ENCODE results near the gene ZMIZ1.

ZMIZ1 gene

DNA sequence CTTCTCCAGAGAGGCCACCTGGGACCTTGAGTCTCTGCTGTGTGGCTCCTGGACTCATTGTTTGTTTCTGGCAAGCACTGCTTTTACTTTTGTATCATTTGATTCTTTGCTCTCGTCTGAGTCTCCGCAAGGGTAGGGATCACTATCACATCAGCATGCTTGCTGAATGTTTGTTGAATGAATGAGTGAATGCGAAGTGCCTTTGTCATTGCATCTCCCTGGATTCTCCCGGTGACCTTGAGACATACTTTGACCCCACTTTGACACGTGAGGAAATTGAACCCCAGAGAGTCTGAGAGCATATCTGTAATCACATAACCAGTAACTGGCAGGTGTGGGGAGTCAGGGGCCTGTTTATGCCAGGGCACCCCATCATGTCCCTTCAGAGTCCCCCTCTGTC is 92.8 kb downstream of the ZMIZ1 start:
- Histone ChIP-seq H3K9ac (ENCODE audit: low read depth, low read length, poor library complexity, severe bottlenecking) (no peak overlapping the region), H3K4me1 (ENCODE audit: insufficient read depth, low read length, poor library complexity, severe bottlenecking) (no peaks in the 10 kb centered on the region), H3K9me3 (ENCODE audit: insufficient read depth, low read depth, low read length) (no peaks in the 10 kb centered on the region), H3K4me2 (ENCODE audit: low read depth, low read length, poor library complexity, severe bottlenecking) (no peak overlapping the region), H3K4me3 (ENCODE audit: low read length, poor library complexity, severe bottlenecking) (no peak overlapping the region), H2AFZ (ENCODE audit: low read length) (no peak overlapping the region), H3K79me2 (ENCODE audit: insufficient read depth, low read length) (peaks cover 77% of the 10 kb centered on the region), H3K27me3 (ENCODE audit: insufficient read depth, low read length, poor library complexity, severe bottlenecking) (no peaks in the 10 kb centered on the region), H4K20me1 (ENCODE audit: insufficient read depth, low read length, poor library complexity, severe bottlenecking) (peaks cover 51% of the 10 kb centered on the region), H3K36me3 (ENCODE audit: insufficient read depth, low read length) (peaks cover 64% of the 10 kb centered on the region; the same call in 1 of the 2 replicates), H3F3A (ENCODE audit: low read depth) (no peaks in the 10 kb centered on the region), H3K9me2 (replicated peaks; ENCODE audit: low read depth, low read length) (no peaks in the 10 kb centered on the region)
- TF ChIP-seq, protein P1, sequence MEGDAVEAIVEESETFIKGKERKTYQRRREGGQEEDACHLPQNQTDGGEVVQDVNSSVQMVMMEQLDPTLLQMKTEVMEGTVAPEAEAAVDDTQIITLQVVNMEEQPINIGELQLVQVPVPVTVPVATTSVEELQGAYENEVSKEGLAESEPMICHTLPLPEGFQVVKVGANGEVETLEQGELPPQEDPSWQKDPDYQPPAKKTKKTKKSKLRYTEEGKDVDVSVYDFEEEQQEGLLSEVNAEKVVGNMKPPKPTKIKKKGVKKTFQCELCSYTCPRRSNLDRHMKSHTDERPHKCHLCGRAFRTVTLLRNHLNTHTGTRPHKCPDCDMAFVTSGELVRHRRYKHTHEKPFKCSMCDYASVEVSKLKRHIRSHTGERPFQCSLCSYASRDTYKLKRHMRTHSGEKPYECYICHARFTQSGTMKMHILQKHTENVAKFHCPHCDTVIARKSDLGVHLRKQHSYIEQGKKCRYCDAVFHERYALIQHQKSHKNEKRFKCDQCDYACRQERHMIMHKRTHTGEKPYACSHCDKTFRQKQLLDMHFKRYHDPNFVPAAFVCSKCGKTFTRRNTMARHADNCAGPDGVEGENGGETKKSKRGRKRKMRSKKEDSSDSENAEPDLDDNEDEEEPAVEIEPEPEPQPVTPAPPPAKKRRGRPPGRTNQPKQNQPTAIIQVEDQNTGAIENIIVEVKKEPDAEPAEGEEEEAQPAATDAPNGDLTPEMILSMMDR (conservative IDR thresholded peaks at IDR 0.05; ENCODE audit: low read length), result no peak
- TF ChIP-seq EZH2phosphoT487 (IDR thresholded peaks at IDR 0.05; ENCODE audit: borderline replicate concordance), result no peak

DNA sequence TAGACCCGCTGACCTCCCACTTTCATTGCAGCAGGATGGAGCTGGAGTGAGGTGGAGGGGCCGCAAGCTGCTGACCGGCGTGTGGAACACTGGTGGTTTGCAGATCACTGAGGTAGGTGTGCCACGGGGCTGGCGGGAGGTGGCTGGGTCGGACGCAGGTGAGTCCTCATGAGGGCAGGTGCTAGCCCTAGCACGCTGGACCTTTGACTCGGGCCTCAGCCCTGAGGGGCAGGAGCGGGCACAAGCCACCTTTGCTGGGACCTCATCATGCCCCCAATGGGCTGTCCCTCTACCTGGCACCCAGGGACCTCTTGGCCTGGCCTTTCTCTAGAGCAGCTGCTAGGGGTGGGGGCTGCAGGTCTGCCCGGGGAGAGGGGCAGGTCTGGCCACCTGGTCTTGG is 93.3 kb downstream of the ZMIZ1 start:
- no peaks in the 10 kb centered on the region for H3K9me3 ChIP-seq (ENCODE audit: insufficient read depth, low read depth, low read length)
- H3K27me3 ChIP-seq (ENCODE audit: insufficient read depth, low read length, poor library complexity, severe bottlenecking), result no peaks in the 10 kb centered on the region
- H4K20me1 ChIP-seq (ENCODE audit: insufficient read depth, low read length, poor library complexity, severe bottlenecking), result peaks cover 47% of the 10 kb centered on the region
- H3K79me2 ChIP-seq (ENCODE audit: insufficient read depth, low read length), result peaks cover 72% of the 10 kb centered on the region
- H3K4me2 ChIP-seq (ENCODE audit: low read depth, low read length, poor library complexity, severe bottlenecking), result no peak overlapping the region
- H3K9me2 ChIP-seq (replicated peaks; ENCODE audit: low read depth, low read length), result no peaks in the 10 kb centered on the region
- H3K4me1 ChIP-seq (ENCODE audit: insufficient read depth, low read length, poor library complexity, severe bottlenecking), result no peaks in the 10 kb centered on the region
- peaks cover 64% of the 10 kb centered on the region; the same call in 1 of the 2 replicates for H3K36me3 ChIP-seq (ENCODE audit: insufficient read depth, low read length)
- no peak overlapping the region for H2AFZ ChIP-seq (ENCODE audit: low read length)
- H3K4me3 ChIP-seq (ENCODE audit: low read length, poor library complexity, severe bottlenecking), result no peak overlapping the region
- H3F3A ChIP-seq (ENCODE audit: low read depth), result no peaks in the 10 kb centered on the region
- no peak overlapping the region for H3K9ac ChIP-seq (ENCODE audit: low read depth, low read length, poor library complexity, severe bottlenecking)
- no peak for TF ChIP-seq EZH2phosphoT487 (IDR thresholded peaks at IDR 0.05; ENCODE audit: borderline replicate concordance)

DNA sequence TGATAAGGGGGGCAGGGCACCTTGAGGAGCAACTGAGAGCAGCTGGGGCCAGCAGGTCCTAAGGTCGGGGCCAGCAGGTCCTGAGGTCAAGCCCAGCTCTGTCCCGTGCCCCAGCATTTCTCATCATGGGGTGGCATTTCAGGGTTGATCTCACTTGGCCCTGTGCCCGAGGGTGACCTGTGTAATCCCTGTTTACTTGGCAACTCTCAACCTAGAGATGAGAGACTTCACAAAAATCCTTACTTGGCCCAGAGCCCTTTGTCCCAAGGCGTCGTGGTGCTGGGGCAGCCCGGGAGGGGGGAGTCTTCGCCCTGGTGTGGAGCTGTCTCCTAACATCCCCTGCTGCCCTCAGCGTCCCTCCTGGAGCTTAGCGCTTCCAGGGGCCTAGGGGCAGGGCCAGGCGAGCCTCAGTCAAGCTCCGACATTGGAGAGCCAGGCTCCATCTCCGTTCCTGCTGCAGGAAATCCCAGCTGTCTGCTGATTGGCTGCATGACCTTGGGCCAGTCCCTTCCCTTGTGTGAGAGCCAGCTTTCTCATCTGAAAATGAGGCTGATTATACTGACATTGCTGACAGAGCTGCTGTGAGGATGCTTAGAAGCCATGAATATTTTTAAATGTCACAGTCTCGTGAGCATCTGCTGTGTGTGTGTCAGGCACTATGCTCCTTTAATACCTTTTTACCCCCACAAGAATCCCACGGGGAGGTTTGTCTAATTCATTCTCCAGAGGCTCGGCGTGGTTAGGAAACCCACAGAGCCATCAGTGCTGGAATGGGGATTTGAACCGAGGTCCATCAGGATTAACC is 94.3 kb downstream of the ZMIZ1 start:
- no peaks in the 10 kb centered on the region for H3F3A ChIP-seq (ENCODE audit: low read depth)
- H3K4me3 ChIP-seq (ENCODE audit: low read length, poor library complexity, severe bottlenecking), result no peak overlapping the region
- no peaks in the 10 kb centered on the region for H3K27me3 ChIP-seq (ENCODE audit: insufficient read depth, low read length, poor library complexity, severe bottlenecking)
- TF ChIP-seq, protein P1 (conservative IDR thresholded peaks at IDR 0.05; ENCODE audit: low read length), result no peak
- TF ChIP-seq EZH2phosphoT487 (IDR thresholded peaks at IDR 0.05; ENCODE audit: borderline replicate concordance), result no peak
- no peaks in the 10 kb centered on the region for H3K9me2 ChIP-seq (replicated peaks; ENCODE audit: low read depth, low read length)
- H3K9me3 ChIP-seq (ENCODE audit: insufficient read depth, low read depth, low read length), result no peaks in the 10 kb centered on the region
- peaks cover 62% of the 10 kb centered on the region for H3K79me2 ChIP-seq (ENCODE audit: insufficient read depth, low read length)
- no peak overlapping the region for H3K9ac ChIP-seq (ENCODE audit: low read depth, low read length, poor library complexity, severe bottlenecking)
- H4K20me1 ChIP-seq (ENCODE audit: insufficient read depth, low read length, poor library complexity, severe bottlenecking), result peaks cover 37% of the 10 kb centered on the region
- H2AFZ ChIP-seq (ENCODE audit: low read length), result no peak overlapping the region
- H3K4me1 ChIP-seq (ENCODE audit: insufficient read depth, low read length, poor library complexity, severe bottlenecking), result no peaks in the 10 kb centered on the region
- H3K4me2 ChIP-seq (ENCODE audit: low read depth, low read length, poor library complexity, severe bottlenecking), result no peak overlapping the region
- peaks cover 71% of the 10 kb centered on the region; the same call in 1 of the 2 replicates for H3K36me3 ChIP-seq (ENCODE audit: insufficient read depth, low read length)

DNA sequence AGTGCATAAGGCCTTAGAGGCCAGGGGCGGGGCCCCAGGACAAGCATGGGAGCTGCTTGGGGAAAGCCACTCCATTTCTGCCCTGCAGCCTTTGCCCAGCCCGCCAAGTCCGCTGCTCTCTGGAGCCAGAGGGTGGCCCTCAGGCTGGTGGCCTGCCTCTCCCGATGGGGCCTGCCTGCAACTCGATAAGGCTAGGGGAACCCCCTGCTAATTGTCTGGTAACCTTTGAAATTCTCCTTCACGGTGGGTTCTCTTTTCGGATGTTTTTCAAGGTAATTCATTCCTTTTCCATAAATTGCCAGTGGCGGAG is 94.9 kb downstream of the ZMIZ1 start:
- Histone ChIP-seq H3K9me3 (ENCODE audit: insufficient read depth, low read depth, low read length) (no peaks in the 10 kb centered on the region), H3K36me3 (ENCODE audit: insufficient read depth, low read length) (peaks cover 76% of the 10 kb centered on the region; the same call in 1 of the 2 replicates), H2AFZ (ENCODE audit: low read length) (no peak overlapping the region), H4K20me1 (ENCODE audit: insufficient read depth, low read length, poor library complexity, severe bottlenecking) (peaks cover 31% of the 10 kb centered on the region), H3K4me2 (ENCODE audit: low read depth, low read length, poor library complexity, severe bottlenecking) (no peak overlapping the region), H3K9me2 (replicated peaks; ENCODE audit: low read depth, low read length) (no peaks in the 10 kb centered on the region), H3K27me3 (ENCODE audit: insufficient read depth, low read length, poor library complexity, severe bottlenecking) (no peaks in the 10 kb centered on the region), H3K79me2 (ENCODE audit: insufficient read depth, low read length) (peaks cover 56% of the 10 kb centered on the region), H3K9ac (ENCODE audit: low read depth, low read length, poor library complexity, severe bottlenecking) (no peak overlapping the region), H3K4me3 (ENCODE audit: low read length, poor library complexity, severe bottlenecking) (no peak overlapping the region), H3K4me1 (ENCODE audit: insufficient read depth, low read length, poor library complexity, severe bottlenecking) (no peaks in the 10 kb centered on the region), H3F3A (ENCODE audit: low read depth) (no peaks in the 10 kb centered on the region)
- no peak for TF ChIP-seq EZH2phosphoT487 (IDR thresholded peaks at IDR 0.05; ENCODE audit: borderline replicate concordance)
- TF ChIP-seq, protein P1 (conservative IDR thresholded peaks at IDR 0.05; ENCODE audit: low read length), result no peak

All from Loucy (cell line).